ENCODE measurements around the gene KCNE4. TPM values are rescaled to one million over a fixed set of nuclear protein-coding genes. Genes with fewer than 3 reads are reported as not detected.

KCNE4 gene
- polyA plus RNA-seq, 1 of the 3 experiments (the other 2 are of a cell fraction), result 0.20 TPM

GRCh38 chr2:223104336-223105132, 52.5 kb downstream of the KCNE4 start:
- CTCF ChIA-PET, result no interaction called here
- Histone ChIP-seq H4K20me1 (ENCODE audit: insufficient read depth) (no peaks in the 10 kb centered on the region), H3K9me2 (no peaks in the 10 kb centered on the region), H3K27ac (ENCODE audit: low read depth in 2 of 2, low read length in 1 of 2) (no peak overlapping the region), H3K9ac (no peak overlapping the region), H3K9me3 (no peaks in the 10 kb centered on the region), H3K4me1 (ENCODE audit: control insufficient read depth in 1 of 2, insufficient read depth in 2 of 2, low read depth in 1 of 2, low read length in 1 of 2) (peaks cover 16 to 32% of the 10 kb centered on the region in 2 experiments; a peak in 3 of 4 replicates), H3F3A (replicated peaks; ENCODE audit: insufficient read depth) (no peaks in the 10 kb centered on the region), H3K79me2 (ENCODE audit: insufficient read depth) (no peaks in the 10 kb centered on the region), H3K4me2 (no peak overlapping the region), H3K27me3 (ENCODE audit: insufficient read depth) (no peaks in the 10 kb centered on the region), H2AFZ (ENCODE audit: low read depth) (no peak overlapping the region), H3K4me3 (ENCODE audit: low read depth in 2 of 2, low read length in 1 of 2) (no peak overlapping the region), H3K36me3 (replicated peaks in 1 of 2; ENCODE audit: control insufficient read depth in 1 of 2, insufficient read depth in 2 of 2, low read length in 1 of 2) (no peaks in the 10 kb centered on the region)
- TF ChIP-seq RXRA (IDR thresholded peaks at IDR 0.05; ENCODE audit: borderline replicate concordance, low read depth), result no peak
- no peak for TF ChIP-seq POLR2AphosphoS5 (IDR thresholded peaks at IDR 0.05; ENCODE audit: low read depth, low read length)
- no peak for TF ChIP-seq TEAD4 (IDR thresholded peaks at IDR 0.05; ENCODE audit: borderline replicate concordance, insufficient read depth)
- TF ChIP-seq SMC3 (IDR thresholded peaks at IDR 0.05; ENCODE audit: low read depth, low read length), result no peak
- TF ChIP-seq REST (IDR thresholded peaks at IDR 0.05; ENCODE audit: low read depth, low read length), result no peak
- no peak for TF ChIP-seq RAD21 (IDR thresholded peaks at IDR 0.05; ENCODE audit: low read length)
- no peak for TF ChIP-seq MEF2A (IDR thresholded peaks at IDR 0.05; ENCODE audit: borderline replicate concordance, low read depth)
- no peak for TF ChIP-seq GABPA (IDR thresholded peaks at IDR 0.05; ENCODE audit: low read depth)
- no peak for TF ChIP-seq MXI1 (IDR thresholded peaks at IDR 0.05; ENCODE audit: low read depth, low read length)
- TF ChIP-seq ELF1 (IDR thresholded peaks at IDR 0.05), result no peak
- POLR2A ChIA-PET, result no interaction called here
- 92% methylated on average over 8 of the region's 8 CpGs for WGBS (ENCODE audit: low lambda C conversion rate)
- DNase-seq, result no peak

Other genes starting within 250 kb of the KCNE4 start
- 15.7 and 25.2 TPM in 2 replicates for gene ACSL3, start 191.2 kb upstream of the KCNE4 start, polyA plus RNA-seq (2012; rRNA removed)

Measured in SK-N-SH (cell line).